GM12864 (cell line): ENCODE results near the gene PIGR.

Experiments used
- DNase-seq: peaks from one replicate; pipeline ENCODE4 v3.0.0-alpha.2; 2011; ENCODE audit warnings: low read depth
- H3K4me3 ChIP-seq: 2 replicates; pipeline ENCODE4 v1.5.1; 2011; ENCODE audit warnings: mild to moderate bottlenecking, low read depth, low read length, control low read depth
- TF ChIP-seq, protein P1 (sequence below): IDR thresholded peaks from 2 replicates; pipeline ENCODE4 v1.5.1; 2011; ENCODE audit warnings: low read depth, mild to moderate bottlenecking, moderate library complexity, low read length, control low read depth, inconsistent platforms; ENCODE audit errors: missing control alignments

The PIGR gene

DNA sequence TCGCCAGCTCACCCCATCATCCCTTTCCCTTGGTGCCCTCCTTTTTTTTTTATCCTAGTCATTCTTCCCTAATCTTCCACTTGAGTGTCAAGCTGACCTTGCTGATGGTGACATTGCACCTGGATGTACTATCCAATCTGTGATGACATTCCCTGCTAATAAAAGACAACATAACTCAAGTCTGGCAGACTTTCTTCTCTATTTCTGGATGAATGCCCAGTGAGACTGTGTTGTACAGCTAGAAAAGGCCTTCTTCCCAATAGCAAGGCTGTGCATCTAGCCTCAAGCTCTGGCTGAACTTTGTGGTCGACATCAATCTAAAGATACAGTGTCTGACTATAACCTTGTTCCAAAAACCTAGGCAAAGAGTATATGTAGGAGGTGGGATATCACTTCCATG is 42.6 kb downstream of the PIGR start:
- H3K4me3 ChIP-seq = no peak overlapping the region
- TF ChIP-seq, protein P1, sequence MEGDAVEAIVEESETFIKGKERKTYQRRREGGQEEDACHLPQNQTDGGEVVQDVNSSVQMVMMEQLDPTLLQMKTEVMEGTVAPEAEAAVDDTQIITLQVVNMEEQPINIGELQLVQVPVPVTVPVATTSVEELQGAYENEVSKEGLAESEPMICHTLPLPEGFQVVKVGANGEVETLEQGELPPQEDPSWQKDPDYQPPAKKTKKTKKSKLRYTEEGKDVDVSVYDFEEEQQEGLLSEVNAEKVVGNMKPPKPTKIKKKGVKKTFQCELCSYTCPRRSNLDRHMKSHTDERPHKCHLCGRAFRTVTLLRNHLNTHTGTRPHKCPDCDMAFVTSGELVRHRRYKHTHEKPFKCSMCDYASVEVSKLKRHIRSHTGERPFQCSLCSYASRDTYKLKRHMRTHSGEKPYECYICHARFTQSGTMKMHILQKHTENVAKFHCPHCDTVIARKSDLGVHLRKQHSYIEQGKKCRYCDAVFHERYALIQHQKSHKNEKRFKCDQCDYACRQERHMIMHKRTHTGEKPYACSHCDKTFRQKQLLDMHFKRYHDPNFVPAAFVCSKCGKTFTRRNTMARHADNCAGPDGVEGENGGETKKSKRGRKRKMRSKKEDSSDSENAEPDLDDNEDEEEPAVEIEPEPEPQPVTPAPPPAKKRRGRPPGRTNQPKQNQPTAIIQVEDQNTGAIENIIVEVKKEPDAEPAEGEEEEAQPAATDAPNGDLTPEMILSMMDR = no peak
- no peak for DNase-seq

DNA sequence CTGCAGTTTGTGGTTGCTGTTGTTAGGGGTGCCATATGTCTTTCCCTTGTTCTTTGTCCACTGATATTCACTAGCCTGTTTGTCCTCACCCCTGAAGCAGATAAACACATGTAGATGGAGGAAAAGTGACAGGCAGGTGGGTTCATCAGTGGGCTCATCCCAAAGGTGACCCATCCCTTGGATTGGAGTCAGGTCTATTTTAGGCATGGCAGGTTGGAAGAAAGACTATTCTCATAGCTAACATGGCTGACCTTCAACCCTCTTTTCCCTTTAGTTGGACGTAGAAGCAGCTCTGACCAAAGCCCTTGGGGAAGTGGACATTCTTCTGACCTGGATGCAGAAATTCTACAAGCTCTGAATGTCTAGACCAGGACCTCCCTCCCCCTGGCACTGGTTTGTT is 43.6 kb downstream of the PIGR start:
- no peak overlapping the region for H3K4me3 ChIP-seq
- TF ChIP-seq, protein P1 = no peak
- DNase-seq = no peak

DNA sequence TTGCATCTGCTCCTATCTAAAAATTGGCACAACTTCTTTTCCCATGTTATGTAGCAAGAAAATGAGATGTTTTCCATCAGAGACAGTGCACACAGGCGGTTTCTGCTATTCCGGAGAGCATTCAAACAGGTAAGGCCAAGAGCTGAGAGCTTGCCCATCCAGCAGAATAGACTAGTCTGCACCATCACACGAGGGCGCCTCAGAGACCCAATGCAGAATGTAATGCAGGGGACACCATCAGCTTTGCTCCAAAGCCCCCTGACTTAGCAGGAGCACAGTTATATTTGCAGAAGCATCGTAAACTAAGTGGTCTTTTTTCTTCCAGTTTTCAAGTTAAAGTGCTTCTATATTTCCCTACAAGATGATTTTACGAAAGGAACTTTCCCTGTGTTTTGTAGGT is 44.3 kb downstream of the PIGR start:
- TF ChIP-seq, protein P1 = no peak
- no peak for DNase-seq
- H3K4me3 ChIP-seq = no peak overlapping the region

DNA sequence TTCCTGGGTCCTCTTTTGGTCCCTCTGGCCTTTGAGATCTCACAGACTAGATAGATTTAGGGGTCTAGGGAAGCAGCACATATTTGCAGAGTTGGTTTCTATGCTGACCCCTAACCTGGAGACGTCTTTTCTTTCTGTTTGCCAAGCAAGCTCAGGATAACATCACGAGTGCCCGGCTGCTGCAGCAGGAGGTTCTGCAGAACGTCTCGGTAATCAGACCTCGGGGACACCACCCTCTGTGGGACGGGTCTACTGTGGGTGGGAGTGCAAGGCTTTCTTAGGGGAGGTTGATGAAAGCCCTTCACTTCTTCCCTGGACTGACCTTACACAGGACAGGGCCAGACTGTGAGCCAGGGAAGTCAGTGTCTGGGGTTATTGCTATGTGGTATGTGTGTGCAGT is 46.1 kb downstream of the PIGR start:
- TF ChIP-seq, protein P1 = no peak
- DNase-seq = no peak
- no peak overlapping the region for H3K4me3 ChIP-seq

DNA sequence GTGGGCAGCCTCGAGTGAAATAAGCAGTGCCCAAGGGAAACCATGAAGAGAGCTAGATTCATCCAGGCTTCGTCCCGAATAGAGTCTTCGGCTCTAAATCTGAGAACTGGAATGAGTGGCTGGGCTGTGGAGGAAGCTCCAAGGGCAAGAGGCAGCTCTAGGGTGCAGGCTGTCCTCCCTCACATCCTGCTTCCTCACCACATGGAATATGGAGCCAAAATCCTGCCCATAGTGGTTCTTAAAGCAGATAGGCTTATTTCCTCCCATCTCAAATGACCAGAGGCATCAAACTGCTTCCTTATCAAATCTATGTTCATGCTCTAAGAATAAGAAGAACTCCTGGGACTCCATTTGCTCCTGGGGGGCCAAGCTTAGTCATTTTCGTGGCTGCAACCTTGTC is 46.5 kb downstream of the PIGR start:
- TF ChIP-seq, protein P1 = no peak
- DNase-seq = no peak

DNA sequence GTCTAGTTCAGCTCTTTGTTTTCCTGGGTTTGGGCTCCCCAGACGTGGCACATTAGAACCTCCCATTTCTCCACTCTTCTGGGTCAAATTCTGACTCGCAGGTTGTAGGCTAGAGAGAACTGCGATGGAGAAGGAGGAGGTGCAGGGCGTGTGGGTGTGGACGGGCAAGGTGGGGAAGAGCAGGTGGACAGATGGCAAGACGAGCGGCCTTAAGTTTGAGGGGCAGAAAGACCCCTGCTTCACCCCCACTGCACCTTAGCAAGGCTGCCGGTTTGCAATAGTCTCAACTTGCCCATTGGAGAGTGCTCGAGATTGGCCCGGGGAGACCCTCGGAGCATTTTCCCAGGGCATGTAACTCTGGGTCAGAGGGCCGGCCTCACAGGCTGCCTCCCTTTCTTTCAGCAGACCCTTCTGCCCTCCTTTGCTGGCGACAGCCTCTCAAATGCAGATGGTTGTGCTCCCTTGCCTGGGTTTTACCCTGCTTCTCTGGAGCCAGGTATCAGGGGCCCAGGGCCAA is 47.3 kb downstream of the PIGR start:
- H3K4me3 ChIP-seq = no peak overlapping the region
- TF ChIP-seq, protein P1 = no peak
- DNase-seq = no peak

More for the DNA sequence above, 46.5 kb downstream of the PIGR start:
- no peak overlapping the region for H3K4me3 ChIP-seq

DNA sequence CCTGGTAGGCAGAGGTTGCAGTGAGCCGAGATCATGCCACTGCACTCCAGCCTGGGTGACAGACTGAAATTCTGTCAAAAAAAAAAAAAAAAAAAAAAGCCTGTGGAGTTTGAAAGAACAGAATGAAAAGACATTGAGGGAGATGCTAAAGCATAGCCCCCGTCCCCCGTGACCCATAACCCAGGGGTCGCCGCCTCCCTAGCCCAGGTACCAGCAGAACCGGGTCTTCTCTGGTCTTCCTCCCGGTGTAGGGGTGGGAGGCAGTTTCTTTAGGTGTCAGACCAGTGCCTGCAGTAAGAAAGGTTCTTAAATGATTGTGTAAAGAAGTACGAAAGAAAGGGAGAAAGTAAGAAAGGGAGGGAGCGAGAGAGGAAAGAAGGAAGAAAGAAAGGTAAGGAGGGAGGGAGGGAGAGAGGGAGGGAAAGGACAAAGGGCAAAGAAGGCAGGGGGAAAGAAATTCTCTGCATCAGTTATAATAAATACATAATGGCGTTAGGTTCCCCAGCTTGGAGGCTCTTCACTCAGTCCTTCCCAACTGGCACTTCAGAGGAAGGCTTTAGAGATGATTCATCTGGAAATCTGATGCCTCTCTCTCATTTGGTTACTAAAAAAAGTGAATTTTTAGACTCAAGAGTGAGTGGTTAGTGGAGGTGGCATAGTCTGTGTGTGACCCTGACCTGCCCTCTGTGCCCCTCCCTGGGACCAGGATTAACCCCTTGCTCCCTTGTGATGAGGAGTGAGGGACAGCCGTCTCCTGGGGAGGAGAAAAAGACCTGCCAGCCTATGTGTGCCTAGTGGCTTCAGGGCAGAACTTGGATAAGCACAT is 48.0 kb downstream of the PIGR start:
- DNase-seq = no peak
- TF ChIP-seq, protein P1 = no peak
- no peak overlapping the region for H3K4me3 ChIP-seq
